Measurements from ENCODE around the gene POPDC3.

DNA sequence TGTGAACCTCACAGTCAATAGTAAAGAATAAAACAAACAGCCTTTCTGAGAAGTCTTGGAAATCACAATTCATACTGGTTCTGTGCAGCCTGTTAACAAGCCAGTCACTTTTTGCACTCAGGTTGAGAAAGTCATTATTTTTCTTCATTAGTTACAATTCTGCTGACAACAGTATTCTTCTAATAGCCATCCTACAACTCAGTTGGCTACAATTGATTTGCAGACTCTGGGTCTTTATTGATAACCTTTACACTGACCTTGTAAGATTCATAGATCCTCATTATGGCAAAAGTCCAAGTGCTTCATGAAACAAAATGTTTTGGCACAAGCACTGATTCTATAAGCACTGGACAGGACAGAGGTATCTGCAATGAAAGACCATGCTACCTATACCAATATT lies 34.9 kb upstream of the POPDC3 start:
- TF ChIP-seq POLR2A (IDR thresholded peaks at IDR 0.05; ENCODE audit: low read depth, low read length) (no peak), POLR2AphosphoS5 (IDR thresholded peaks at IDR 0.05; ENCODE audit: low read depth, low read length) (no peak)

Measured in GM12892 (cell line).